Esophagus squamous epithelium (tissue), 4 donors: ENCODE measurements around the gene NT5DC2.

ENCODE experiments used
- POLR2A ChIP-seq, 4 donors: fragments of 450-650 bp; IDR thresholded peaks; one replicate each; pipeline ENCODE4 v1.6.1; 2017; ENCODE audit warnings: antibody characterized with exemption in 4 of 4, mild to moderate bottlenecking in 4 of 4, moderate library complexity in 3 of 4
- TF ChIP-seq, protein P1 (sequence below), 6 experiments: fragments of 450-650 bp in 4 of 6; fragments of 200-600 bp in 2 of 6; sonication (generic) in 2 of 6; IDR thresholded peaks; one replicate each; pipeline ENCODE4 v1.5.1; 2016 to 2019; ENCODE audit warnings: antibody characterized with exemption in 6 of 6, mild to moderate bottlenecking in 4 of 6, moderate library complexity in 4 of 6

DNA sequence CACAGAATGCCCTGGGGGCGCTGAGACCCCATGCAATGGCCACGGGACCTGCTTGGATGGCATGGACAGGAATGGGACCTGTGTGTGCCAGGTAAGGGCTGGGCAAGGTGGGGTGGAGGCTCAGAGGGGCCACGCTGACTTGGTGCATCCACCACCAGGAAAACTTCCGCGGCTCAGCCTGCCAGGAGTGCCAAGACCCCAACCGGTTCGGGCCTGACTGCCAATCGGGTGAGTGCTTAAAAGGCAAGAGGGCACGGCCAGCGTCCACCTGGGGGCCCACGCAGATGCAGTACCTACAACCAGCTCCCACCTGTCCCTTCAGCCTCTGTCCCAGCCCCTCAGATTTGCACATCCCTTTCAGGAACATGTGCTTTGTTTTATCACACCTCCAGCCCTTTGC lies 31.7 kb downstream of the NT5DC2 start:
- TF ChIP-seq POLR2A (IDR thresholded peaks at IDR 0.05), result no peak
- TF ChIP-seq, protein P1, sequence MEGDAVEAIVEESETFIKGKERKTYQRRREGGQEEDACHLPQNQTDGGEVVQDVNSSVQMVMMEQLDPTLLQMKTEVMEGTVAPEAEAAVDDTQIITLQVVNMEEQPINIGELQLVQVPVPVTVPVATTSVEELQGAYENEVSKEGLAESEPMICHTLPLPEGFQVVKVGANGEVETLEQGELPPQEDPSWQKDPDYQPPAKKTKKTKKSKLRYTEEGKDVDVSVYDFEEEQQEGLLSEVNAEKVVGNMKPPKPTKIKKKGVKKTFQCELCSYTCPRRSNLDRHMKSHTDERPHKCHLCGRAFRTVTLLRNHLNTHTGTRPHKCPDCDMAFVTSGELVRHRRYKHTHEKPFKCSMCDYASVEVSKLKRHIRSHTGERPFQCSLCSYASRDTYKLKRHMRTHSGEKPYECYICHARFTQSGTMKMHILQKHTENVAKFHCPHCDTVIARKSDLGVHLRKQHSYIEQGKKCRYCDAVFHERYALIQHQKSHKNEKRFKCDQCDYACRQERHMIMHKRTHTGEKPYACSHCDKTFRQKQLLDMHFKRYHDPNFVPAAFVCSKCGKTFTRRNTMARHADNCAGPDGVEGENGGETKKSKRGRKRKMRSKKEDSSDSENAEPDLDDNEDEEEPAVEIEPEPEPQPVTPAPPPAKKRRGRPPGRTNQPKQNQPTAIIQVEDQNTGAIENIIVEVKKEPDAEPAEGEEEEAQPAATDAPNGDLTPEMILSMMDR (IDR thresholded peaks at IDR 0.05), result no peak
